Measurements from ENCODE around the gene EPDR1.

- no peak for TF ChIP-seq POLR2A (IDR thresholded peaks at IDR 0.05; ENCODE audit: low read length)
- no peak for TF ChIP-seq GATA1 (IDR thresholded peaks at IDR 0.05; ENCODE audit: low read depth, low read length)
These were observed 9.9 kb downstream of the EPDR1 start for GRCh38 chr7:37930226-37930948.

Measured in erythroblast (primary cell).